Body of pancreas (tissue), 4 donors: ENCODE results near the gene KBTBD8.

Experiments used
- POLR2A ChIP-seq, 3 donors: fragments of 450-650 bp; IDR thresholded peaks; one replicate each; pipeline ENCODE4 v1.6.1; 2016; ENCODE audit warnings: antibody characterized with exemption in 3 of 3, mild to moderate bottlenecking in 2 of 3
- TF ChIP-seq, protein P1 (sequence below), 7 experiments: fragments of 450-650 bp in 4 of 7; fragments of 200-600 bp in 3 of 7; sonication (generic) in 3 of 7; IDR thresholded peaks; one replicate each; pipeline ENCODE4 v1.5.1; 2016 to 2019; ENCODE audit warnings: antibody characterized with exemption in 7 of 7

DNA sequence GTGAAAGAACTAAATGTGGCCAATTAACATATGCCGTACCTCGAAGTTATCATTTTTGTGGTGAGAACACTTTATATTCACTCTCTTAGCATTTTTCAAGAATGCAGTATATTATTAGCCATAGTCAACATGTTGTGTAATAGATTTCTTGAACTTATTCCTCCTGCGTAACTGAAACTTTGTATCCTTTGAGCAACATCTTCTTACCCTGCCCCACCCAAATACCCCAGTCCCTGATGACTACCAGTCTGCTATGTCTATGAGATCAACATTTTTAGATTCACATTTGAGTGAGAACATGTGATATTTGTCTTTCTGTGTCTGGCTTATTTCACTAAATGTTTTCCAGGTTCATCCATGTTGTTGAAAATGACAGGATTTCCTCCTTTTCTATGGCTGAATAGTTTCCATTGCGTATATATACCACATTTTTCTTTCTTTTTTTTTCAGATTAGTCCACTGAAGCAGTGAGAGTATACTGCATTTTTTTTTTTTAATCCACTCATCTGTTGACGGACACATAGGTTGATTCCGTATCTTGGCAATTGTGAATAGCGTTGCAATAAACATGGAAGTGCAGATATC lies 12.7 kb upstream of the KBTBD8 start:
- TF ChIP-seq, protein P1, sequence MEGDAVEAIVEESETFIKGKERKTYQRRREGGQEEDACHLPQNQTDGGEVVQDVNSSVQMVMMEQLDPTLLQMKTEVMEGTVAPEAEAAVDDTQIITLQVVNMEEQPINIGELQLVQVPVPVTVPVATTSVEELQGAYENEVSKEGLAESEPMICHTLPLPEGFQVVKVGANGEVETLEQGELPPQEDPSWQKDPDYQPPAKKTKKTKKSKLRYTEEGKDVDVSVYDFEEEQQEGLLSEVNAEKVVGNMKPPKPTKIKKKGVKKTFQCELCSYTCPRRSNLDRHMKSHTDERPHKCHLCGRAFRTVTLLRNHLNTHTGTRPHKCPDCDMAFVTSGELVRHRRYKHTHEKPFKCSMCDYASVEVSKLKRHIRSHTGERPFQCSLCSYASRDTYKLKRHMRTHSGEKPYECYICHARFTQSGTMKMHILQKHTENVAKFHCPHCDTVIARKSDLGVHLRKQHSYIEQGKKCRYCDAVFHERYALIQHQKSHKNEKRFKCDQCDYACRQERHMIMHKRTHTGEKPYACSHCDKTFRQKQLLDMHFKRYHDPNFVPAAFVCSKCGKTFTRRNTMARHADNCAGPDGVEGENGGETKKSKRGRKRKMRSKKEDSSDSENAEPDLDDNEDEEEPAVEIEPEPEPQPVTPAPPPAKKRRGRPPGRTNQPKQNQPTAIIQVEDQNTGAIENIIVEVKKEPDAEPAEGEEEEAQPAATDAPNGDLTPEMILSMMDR (IDR thresholded peaks at IDR 0.05), result no peak
- no peak for TF ChIP-seq POLR2A (IDR thresholded peaks at IDR 0.05)
